Cardiac fibroblast (primary cell): ENCODE results near the gene HOXA9.

Experiments used
- DNase-seq, 2 donors: peaks; one replicate each; pipeline versions ENCODE4 v3.0.0 to v3.0.0-alpha.2; 2010; ENCODE audit warnings: low read depth in 2 of 2
- H3K4me3 ChIP-seq, 2 donors: replicated peaks in 1 of 2; 1 replicate in 1 of 2; 2 replicates in 1 of 2; pipeline ENCODE4 v1.5.1; 2011; ENCODE audit warnings: low read depth in 2 of 2, low read length in 2 of 2, mild to moderate bottlenecking in 2 of 2, moderate library complexity in 1 of 2
- TF ChIP-seq, protein P1 (sequence below): IDR thresholded peaks from one replicate; pipeline ENCODE4 v1.5.1; 2011; ENCODE audit warnings: low read depth, mild to moderate bottlenecking, low read length, inconsistent platforms

HOXA9 gene

DNA sequence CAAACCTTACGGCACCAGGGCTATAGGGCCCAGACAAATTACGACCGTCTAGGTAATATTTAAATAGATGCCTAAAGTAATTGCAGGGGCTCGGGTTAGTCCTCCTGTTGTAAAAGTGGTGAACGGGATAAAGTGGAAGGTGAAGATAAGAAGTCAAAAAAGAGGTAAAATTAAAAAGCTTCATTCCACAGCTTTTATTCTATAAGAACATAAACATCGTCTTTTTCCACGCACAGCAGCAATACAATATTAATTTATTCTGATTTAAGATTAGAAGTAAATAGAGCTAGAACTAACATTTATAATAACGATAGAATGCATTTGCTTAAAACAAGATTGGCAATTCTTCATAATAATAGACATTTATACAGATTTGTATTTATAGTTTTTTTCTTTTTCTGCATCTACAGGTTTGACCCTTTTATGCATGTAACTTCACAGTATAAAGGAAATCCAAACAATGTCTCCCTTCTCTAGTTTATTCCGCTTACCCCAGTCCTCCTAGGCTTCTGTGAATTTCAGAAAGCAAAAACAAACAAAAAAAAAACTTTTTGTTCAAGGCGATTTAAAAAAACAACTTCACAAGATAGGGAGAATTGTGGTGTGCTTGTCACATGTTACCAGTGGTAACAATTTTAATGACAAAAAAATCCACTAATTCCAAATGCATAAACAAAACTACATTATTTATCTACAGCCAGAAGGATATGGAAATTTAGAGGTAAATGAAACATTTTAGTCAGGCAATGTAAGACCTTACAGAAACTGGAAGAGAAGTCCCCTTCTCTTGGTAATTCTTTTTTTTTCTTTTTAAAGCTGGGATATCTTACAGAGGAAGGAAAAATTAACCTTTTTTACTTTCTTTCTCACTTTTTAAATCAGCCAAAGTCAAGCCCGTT is 5.3 kb upstream of the HOXA9 start:
- no peak overlapping the region for H3K4me3 ChIP-seq
- DNase-seq: no peak
- TF ChIP-seq, protein P1, sequence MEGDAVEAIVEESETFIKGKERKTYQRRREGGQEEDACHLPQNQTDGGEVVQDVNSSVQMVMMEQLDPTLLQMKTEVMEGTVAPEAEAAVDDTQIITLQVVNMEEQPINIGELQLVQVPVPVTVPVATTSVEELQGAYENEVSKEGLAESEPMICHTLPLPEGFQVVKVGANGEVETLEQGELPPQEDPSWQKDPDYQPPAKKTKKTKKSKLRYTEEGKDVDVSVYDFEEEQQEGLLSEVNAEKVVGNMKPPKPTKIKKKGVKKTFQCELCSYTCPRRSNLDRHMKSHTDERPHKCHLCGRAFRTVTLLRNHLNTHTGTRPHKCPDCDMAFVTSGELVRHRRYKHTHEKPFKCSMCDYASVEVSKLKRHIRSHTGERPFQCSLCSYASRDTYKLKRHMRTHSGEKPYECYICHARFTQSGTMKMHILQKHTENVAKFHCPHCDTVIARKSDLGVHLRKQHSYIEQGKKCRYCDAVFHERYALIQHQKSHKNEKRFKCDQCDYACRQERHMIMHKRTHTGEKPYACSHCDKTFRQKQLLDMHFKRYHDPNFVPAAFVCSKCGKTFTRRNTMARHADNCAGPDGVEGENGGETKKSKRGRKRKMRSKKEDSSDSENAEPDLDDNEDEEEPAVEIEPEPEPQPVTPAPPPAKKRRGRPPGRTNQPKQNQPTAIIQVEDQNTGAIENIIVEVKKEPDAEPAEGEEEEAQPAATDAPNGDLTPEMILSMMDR: no peak

DNA sequence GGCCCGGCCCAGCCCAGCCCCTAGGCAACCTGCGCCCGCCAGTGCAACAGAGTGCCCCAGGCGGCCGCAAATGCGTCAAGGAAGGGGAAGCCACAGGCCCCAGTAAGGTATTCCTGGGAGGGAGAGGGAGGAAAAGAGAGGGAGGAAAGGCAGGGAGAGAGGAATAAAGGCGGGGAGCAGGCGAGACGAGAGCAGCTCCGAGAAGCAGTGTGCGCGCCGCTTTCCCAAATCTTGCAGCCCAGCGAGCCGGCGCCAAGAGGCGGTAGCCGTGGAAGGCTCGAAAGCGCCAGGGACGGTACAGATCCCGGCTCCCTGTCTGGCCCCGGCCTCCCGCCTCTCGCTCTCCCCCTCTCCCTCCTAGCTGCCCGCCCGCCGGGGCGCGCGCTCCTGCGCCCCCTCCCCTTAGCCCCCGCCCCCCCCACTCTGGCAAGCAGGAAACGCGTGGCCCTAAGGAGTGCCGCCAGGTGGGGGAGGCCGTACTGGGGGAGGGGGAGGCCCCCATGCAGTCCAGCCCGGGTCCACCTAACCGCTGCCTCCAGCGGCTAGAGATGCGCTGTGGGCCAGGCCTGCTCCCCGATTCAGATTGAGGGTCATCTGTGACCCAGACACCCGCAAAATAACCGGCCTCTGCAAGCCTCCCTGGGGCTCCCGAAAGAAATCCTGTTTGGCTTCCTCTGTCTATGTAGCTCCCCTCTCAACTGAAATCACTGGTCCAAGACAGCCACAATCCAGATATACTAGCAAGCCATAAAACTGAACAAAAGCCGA is 4.5 kb upstream of the HOXA9 start:
- TF ChIP-seq, protein P1: no peak
- no peak overlapping the region for H3K4me3 ChIP-seq
- no peak for DNase-seq

DNA sequence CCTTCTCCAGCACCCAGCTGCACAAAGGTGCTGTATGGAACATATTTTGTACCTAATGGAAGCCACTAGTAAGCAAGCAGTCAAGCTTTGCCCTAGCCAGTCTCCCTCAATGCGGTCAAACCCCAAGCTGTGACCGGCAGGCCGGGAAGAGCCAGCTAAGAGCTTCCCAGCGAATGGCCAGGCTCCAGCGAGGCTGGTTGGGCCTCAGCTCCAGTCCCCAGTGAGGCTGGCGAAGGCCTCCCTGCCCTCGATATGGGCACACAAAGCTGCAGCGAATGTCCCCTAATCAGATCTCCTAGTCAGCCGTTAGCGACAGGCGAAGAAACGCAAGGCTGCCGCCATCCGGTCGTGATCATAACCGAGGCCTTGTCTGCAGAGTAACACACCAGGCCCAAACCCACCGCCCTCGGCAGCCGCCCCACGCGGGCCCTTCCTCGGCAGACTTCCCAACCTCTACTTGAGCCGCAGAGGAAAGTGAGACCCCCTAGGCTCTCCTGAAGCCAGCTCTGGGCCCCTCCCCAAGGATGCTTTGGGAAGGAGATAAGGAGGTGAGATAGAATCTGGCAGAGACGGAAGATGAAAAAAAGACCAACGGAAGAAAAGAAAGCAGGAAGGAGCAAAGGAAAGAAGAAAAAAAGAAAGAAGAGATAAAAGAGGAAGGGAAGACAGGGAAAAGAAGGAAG is 3.1 kb upstream of the HOXA9 start:
- H3K4me3 ChIP-seq: no peak overlapping the region
- DNase-seq: no peak
- TF ChIP-seq, protein P1: no peak

DNA sequence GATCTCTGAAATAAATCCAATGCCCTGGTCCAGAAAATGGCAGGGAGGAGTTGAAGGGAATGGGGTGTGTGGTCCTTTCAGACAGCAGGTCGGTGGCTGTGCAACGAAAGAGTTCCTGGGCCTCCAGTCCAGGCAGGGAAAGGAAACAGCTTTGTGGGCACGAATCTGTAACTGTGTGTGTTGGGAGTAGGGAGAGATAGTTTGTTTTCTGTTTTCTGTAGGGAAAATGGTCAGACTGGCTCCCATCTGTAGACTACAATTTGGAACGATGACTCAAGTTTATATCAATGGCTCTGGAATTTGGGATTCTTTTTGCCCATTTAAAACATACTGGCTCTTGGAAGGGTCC is 2.6 kb upstream of the HOXA9 start:
- TF ChIP-seq, protein P1: no peak
- no peak overlapping the region for H3K4me3 ChIP-seq
- no peak for DNase-seq

DNA sequence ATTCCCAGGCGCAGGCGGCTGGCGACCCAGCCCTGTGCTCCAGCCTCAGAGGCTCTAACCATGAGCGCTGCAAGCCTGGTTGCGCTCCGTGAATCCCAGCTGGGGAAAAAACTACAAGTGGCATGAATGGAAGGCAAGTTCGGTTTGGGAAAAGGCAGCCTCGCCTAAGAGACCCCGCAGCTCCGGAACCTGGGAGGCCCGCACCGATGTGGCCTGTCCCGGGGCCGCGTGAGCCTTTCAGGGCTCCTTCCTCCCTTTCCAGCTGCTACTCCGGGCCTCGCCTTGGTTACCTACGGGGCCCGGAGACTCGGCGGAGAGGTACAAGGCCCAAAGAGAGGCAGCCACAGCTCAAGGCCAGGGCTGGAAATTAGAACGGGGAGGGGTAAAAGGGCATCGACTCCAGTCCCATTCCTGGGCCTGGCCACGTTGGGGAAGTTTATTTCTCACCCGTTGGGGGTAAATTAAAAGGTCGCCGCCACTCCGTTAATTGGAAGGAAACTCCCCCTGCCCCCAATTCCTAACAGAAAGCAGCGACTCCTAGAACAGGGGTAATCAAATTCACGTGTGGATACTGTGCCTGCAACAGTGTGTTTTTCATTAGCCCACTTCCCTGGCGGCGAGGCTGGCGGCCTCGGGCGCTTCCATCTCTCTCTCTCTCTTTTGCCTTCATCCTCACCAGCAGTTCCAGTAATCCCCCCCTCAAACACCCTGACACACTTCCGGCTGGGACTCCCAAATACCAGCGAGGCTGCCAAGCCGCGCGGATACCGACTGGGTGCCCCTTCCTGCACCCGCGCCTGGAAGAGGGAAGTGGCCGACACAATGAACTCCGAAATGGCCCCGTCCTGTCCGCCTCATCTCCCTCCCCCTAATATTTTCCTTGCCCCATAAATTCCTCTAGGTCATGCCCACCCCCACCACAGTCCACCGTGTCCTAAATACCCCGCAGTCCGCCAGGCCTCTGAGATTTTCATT is 1.5 kb upstream of the HOXA9 start:
- no peak overlapping the region for H3K4me3 ChIP-seq
- TF ChIP-seq, protein P1: no peak
- DNase-seq: no peak
